ENCODE measurements around the gene ARHGAP23.
A peak's percentile ranks its signal among the peaks of the same experiment; 100 is the strongest.

ARHGAP23 gene

DNA sequence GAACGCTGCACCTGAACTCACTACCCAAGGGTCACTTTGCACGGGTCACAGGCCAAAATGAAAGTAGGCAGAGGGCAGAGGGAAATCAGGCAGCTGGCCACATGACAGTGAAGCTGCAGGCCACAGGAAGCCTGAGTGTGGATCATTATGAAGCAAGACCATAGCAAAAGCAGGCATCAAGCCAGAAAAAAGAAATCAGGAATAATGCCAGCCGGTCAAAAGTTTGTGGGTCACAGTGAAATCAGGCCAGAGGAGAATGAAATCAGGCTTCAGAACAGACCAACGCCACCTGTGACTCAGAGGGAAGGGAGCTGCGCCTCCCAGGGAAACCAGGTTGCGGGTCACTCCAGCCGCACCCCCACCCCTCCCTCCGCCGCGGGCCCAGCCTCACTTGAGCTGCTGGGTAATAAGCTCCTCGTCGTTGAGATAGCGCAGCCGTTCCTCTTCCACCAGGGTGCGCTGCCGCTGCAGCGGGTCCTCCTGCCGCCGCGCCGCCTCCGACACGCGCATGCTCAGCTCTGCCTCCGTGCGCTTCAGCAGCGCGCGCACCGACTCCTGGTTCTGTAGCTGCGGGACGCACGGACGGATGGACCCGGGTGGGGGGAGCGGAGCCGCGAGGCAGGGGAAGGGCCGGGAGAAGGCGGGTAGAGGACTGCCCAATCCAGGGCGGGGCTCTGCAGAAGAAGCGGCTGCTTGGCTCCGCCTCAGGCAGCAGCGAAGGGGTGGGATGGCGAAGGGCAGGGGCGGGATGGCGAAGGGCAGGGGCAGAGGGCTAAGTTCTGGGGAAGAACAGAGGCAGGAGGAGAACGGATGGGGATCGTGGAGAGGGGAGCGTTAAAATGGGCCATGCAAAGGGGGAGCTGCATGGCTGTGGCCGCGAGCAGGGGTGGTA is 129.8 kb downstream of the ARHGAP23 start:
- peak; percentile 80 for DNase-seq

DNA sequence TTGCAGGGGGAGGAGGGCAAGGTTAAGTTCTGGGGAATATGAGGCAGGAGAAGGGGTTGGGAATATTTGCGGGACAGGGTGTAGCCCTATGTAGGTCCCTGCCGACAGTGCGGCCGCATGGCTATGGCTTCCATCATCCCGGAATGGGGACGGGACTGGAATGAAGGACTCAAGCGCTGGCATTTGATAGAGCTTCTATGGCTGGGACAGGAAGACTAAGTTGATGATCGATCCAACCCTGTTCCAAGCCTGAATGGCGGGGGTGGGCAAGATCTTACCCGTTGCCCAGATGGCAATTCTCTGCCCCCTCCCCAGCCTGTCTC is 130.4 kb downstream of the ARHGAP23 start:
- no peak for DNase-seq

DNA sequence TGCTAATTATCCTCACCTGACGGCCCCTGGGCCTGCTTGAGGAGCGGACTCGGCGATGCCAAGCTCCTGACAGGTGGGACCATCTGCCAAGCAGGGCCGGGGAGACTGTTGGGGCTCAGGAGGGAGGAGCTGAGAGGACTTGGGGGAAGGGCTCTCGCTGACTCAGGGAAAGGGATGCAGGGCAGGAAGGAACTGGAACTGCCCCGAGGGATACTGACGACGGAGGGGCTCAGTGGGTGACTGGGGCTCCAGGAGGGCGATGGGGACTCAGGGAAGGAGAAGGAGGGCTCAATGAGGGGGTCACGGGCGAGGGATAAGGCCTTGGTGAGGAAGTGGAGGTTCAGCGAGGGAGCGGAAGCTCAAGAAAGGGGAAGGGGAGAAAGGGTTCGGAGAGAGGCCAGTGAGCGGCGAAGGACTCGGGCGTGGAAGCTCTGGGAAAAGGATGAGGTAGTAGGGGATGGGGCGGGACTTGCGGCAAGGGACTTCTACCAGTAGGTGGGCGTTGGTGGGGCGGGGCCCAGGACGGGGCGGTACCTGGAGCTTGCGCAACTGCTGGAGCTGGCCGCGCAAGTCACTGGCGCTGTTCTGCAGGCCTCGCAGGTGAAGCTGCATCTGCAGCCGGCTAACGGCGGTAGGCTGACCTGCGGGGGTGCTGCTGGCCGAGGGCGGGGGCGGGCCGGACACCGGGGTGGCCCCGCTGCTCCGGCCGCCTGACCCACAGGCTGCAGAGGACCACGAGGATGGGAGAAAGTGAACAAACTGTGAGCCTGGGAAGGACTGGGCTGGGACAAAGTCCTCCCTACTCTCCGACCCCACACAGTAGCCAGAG is 131.0 kb downstream of the ARHGAP23 start:
- peak; percentile 92 for DNase-seq

DNA sequence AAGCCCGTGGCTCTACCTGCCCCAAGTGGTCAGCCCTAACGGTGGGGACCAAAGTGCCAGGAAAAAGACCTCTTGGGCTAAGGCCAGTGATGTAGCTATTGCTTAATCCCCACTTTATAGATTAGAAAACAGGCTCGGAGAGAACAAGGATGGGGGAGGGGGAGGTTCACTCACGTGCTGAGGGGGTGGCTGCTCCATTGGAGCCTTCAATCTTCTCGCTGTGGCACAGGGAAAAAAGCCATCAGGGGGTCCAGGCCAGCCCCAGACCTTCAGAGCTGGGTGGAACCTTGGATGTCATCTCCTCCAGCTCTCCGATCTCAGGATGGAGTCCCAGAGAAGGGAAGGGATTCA is 131.6 kb downstream of the ARHGAP23 start:
- no peak for DNase-seq

DNA sequence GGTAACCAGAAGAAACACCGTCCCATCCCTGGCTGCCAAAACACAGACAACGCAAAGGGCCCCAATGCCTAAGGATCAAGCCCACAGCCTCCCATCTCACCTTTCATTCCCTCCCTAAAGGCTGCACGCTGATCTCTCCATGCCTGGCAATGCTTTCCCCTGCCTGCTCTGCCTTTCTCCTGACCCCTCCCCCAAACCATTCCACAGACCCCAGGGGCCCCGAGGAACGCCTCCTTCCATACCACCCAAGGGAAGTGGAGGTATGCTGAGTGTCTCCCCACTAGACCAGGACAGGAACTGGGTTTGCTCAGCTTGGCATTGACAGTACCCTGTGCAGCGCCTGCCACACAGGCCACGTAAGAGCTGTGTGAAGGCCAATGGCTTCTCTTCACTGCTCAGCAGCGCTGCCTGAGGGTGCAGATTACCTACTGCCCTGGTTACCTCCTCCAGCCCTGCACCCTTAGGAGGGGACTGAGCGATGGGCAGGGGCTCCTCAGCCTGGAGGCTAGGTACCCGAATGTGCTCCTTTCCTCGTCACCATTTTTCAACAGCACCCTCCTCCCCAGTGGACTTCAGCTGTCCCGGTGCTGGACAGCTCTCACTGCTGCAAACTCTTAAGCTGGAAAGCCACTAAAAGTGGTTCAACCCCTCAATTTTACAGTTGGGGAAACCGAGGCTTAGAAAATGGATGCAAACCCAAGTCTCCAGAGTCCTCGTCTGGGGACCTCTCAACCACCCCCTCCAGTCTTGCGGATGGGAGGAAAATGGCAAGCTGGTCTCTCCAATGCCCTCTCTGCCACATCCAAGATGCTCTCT is 132.4 kb downstream of the ARHGAP23 start:
- no peak for DNase-seq

DNA sequence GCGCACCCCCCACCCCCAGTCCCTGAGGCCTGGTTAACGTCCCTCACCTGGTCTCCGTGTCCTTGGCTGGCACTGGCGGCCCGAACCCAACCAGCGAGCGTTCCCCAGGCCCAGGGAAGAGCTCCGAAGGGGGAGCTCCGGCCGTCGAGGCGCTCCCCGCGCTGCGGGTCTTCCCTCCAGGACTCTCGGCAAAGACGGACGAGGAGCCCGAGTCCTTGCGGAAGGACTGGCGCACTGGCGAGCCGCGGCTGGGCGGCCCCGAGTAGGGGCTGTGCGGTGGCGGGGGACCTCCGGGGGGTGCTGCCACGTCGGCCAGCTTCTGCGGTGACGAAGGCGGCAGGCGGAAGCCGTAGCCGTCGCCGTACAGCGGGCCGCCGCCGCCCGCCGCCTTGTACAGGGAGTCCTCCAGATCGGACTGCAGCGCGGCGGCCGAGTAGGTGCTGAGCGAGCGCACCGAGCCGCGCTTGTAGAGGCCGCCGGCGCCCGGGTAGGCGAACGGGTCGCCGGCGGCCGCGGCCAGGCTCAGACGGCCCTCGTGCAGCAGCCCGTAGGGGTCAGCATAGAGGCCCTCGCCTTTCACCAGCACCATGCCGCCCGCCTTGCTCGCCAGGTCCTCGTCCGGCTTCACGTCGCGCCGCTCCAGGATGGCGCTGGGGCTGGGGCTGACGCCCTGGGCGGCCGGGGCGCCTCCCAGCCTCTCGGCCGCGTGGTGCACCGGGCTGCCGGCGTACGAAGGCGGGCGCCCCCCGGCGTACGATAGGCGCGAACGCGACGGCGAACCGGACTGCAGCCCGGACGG is 133.4 kb downstream of the ARHGAP23 start:
- DNase-seq: no peak

All from activated T-cell treated with anti-CD3 and anti-CD28 coated beads for 4 hours (primary cell).